Sigmoid colon (tissue), 7 donors: ENCODE measurements around the gene EVL. TPM values are rescaled to one million over a fixed set of nuclear protein-coding genes. Genes with fewer than 3 reads are reported as not detected.
A peak's percentile ranks its signal among the peaks of the same experiment; 100 is the strongest.

Experiments used
- DNase-seq: peaks from one replicate; pipeline ENCODE4 v3.0.0-alpha.2; 2019
- H3K27ac ChIP-seq, 4 donors: fragments of 200-600 bp; sonication (generic); one replicate each; pipeline ENCODE4 v1.5.1; 2016 to 2019; ENCODE audit warnings: mild to moderate bottlenecking in 1 of 4
- H3K27me3 ChIP-seq, 3 donors: fragments of 200-600 bp; sonication (generic); one replicate each; pipeline ENCODE4 v1.5.1; 2019; ENCODE audit warnings: mild to moderate bottlenecking in 1 of 3
- H3K36me3 ChIP-seq, 4 donors: fragments of 200-600 bp; sonication (generic); one replicate each; pipeline ENCODE4 v1.5.1; 2016 to 2019
- H3K4me1 ChIP-seq, 4 donors: fragments of 200-600 bp; sonication (generic); one replicate each; pipeline ENCODE4 v1.5.1; 2017 to 2019
- H3K4me3 ChIP-seq, 4 donors: fragments of 200-600 bp; sonication (generic); one replicate each; pipeline ENCODE4 v1.5.1; 2017 to 2019; ENCODE audit warnings: mild to moderate bottlenecking in 2 of 4, moderate library complexity in 1 of 4
- H3K9me3 ChIP-seq, 4 donors: fragments of 200-600 bp in 3 of 4; sonication (generic) in 3 of 4; one replicate each; pipeline versions ENCODE4 v1.5.1 to v1.6.1; 2013 to 2019
- CTCF ChIP-seq, 4 experiments: fragments of 450-650 bp in 3 of 4; fragments of 200-600 bp in 1 of 4; IDR thresholded peaks; one replicate each; pipeline ENCODE4 v1.5.1; 2016 to 2019; ENCODE audit warnings: antibody characterized with exemption in 4 of 4, mild to moderate bottlenecking in 3 of 4, moderate library complexity in 2 of 4
- EP300 ChIP-seq, 4 donors: sonication (generic); formaldehyde crosslinking; IDR thresholded peaks; one replicate each; pipeline ENCODE4 v1.6.1; 2017; ENCODE audit warnings: antibody characterized with exemption in 4 of 4
- POLR2A ChIP-seq, 2 donors: fragments of 450-650 bp; IDR thresholded peaks; one replicate each; pipeline ENCODE4 v1.6.1; 2016; ENCODE audit warnings: antibody characterized with exemption in 2 of 2, mild to moderate bottlenecking in 2 of 2, moderate library complexity in 2 of 2
- POLR2AphosphoS5 ChIP-seq, 4 donors: sonication (generic); formaldehyde crosslinking; IDR thresholded peaks; one replicate each; pipeline ENCODE4 v1.6.1; 2017; ENCODE audit warnings: antibody characterized with exemption in 4 of 4
- WGBS, 2 donors: extraction: QIAGEN DNeasy Blood & Tissue Kit; methylation state at CpG; one replicate each; pipeline ENCODE4 v1.1.7; 2013; 5-methylcytosine and 5-hydroxymethylcytosine counted together
- intact Hi-C: fragments of 100-400 bp; cut with DNase I; formaldehyde crosslinking; loops from one replicate; pipeline ENCODE4 v1.15.1; 2023
- polyA plus RNA-seq, 3 donors: library from polyadenylated mRNA; stranded (reverse); fragments of 200-250 nt; gene quantifications; one replicate each; pipeline ENCODE4 v1.2.3, GENCODE V29; 2013
- total RNA-seq, 4 donors: library from RNA; depleted of rRNA; stranded (reverse); fragments of >200 nt; gene quantifications; one replicate each; pipeline ENCODE4 v1.1.0, GENCODE V29; 2016
- donor health status: healthy with polysubstance abuse.
- donor health status: Bipolar disorder and iron deficiency.
- donor health status: healthy.

The EVL gene
- total and polyA plus RNA-seq, 7 donors, result 6.5 to 100 (median 27.5) TPM

DNA sequence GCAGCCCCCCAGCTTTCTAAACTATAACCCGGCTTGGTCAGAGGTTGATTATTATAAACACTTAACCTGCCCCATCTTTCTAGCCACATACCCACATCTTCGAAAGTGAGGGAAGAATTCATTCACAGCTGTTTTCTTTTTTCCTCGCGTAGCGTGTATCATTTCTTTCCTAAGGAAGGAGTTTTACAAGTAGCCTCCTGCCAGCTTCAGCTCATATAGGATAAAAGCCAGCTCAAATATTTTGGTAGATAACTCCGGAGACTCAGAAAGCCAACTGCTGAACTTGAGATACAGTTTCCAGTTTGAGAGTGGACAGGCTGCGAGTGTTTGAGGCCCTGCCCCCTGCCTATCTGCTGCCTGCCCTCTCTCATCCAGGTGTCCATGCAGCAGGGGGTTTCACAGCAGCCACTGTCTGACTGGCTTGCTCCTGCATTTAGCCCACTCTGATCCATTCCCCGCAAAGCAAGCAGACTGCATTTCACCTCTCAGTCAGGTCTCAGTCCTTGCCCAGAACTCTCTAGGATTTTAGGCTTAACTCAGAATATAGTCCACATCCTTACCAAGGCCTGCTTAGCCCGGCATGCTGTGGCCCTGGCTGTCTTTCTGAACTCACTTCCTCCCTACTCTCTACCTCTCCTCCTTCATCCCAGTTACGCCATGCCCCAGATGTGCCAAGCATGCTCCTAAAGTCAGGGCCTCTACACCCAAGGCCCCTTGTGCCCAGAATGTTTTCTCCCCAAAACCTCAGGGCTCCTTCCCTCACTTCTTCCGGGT is 46.9 kb downstream of the EVL start:
- no peak for TF ChIP-seq EP300 (IDR thresholded peaks at IDR 0.05)
- TF ChIP-seq CTCF (IDR thresholded peaks at IDR 0.05), result no peak
- 90 to 94% methylated on average over 11 of the region's 11 CpGs for WGBS, 2 donors
- no peak for DNase-seq

DNA sequence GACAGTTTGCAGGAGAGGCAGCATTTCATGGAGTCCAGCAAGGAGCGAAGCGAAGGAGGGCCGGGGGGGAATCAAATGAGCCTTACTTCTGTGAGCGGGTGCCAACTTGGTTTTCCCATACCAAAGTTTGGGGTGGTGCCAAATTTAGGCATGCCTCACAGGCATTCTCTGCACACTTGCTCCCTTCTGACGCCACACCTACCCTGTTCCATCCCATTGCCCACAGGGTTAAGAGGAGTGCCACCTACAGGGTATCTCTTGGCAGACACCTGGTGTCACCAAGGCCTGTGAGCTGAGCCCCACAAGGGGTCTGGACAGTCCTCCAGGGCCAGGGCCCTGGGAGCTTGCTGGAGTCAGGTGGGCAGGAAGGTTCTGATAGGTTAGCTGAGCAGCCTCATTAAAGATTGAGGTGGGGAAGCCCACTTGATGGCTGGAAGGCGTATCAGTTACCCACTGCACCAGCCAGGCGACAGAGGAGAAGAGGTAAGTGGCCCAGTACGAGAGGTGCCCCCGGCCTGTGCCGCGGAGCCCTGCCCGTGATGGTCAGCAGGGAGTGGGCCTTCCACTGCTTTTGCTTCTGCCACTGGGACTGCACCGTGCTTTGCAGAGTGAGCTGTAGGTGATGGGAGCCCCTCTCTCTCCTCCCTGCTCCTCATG is 49.0 kb downstream of the EVL start:
- Histone ChIP-seq H3K9me3 (no peaks in the 10 kb centered on the region), H3K36me3 (no peaks in the 10 kb centered on the region), H3K4me1 (peaks cover 0 to 11% (median 8%) of the 10 kb centered on the region in 4 donors), H3K27ac (no peak overlapping the region), H3K27me3 (no peaks in the 10 kb centered on the region), H3K4me3 (no peak overlapping the region)
- 95 to 96% methylated on average over 13 of the region's 13 CpGs for WGBS, 2 donors
- intact Hi-C loops, result no loop called here
- no peak for DNase-seq
- TF ChIP-seq EP300 (IDR thresholded peaks at IDR 0.05) (no peak), CTCF (IDR thresholded peaks at IDR 0.05) (no peak), POLR2A (IDR thresholded peaks at IDR 0.05) (no peak), POLR2AphosphoS5 (IDR thresholded peaks at IDR 0.05) (no peak)

More for the DNA sequence above, 46.9 kb downstream of the EVL start:
- intact Hi-C loops, result no loop called here
- H3K27me3 ChIP-seq, result no peaks in the 10 kb centered on the region
- peak overlapping the region in 1 of 4 donors; percentile 2 for H3K27ac ChIP-seq
- H3K4me3 ChIP-seq, result no peak overlapping the region
- H3K4me1 ChIP-seq, result peaks cover 0 to 30% (median 20%) of the 10 kb centered on the region in 4 donors
- no peaks in the 10 kb centered on the region for H3K9me3 ChIP-seq
- H3K36me3 ChIP-seq, result no peaks in the 10 kb centered on the region

GRCh38 chr14:100115236-100115635 is 50.0 kb downstream of the EVL start:
- intact Hi-C loops, result no loop called here
- peaks cover 0 to 11% (median 8%) of the 10 kb centered on the region in 4 donors for H3K4me1 ChIP-seq
- WGBS, 2 donors, result 95 to 97% methylated on average over 6 of the region's 6 CpGs
- no peak overlapping the region for H3K4me3 ChIP-seq
- H3K9me3 ChIP-seq, result no peaks in the 10 kb centered on the region
- H3K27me3 ChIP-seq, result no peaks in the 10 kb centered on the region
- no peak overlapping the region for H3K27ac ChIP-seq
- DNase-seq, result no peak
- TF ChIP-seq EP300 (IDR thresholded peaks at IDR 0.05), result no peak
- no peak for TF ChIP-seq POLR2AphosphoS5 (IDR thresholded peaks at IDR 0.05)
- no peak for TF ChIP-seq POLR2A (IDR thresholded peaks at IDR 0.05)
- TF ChIP-seq CTCF (IDR thresholded peaks at IDR 0.05), result no peak
- H3K36me3 ChIP-seq, result no peaks in the 10 kb centered on the region

GRCh38 chr14:100115726-100116125 is 50.5 kb downstream of the EVL start:
- TF ChIP-seq POLR2A (IDR thresholded peaks at IDR 0.05) (no peak), CTCF (IDR thresholded peaks at IDR 0.05) (no peak), POLR2AphosphoS5 (IDR thresholded peaks at IDR 0.05) (no peak), EP300 (IDR thresholded peaks at IDR 0.05) (no peak)

More at GRCh38 chr14:100115726-100116125, 50.5 kb downstream of the EVL start:
- Histone ChIP-seq H3K27me3 (no peaks in the 10 kb centered on the region), H3K4me3 (no peak overlapping the region), H3K4me1 (peaks cover 0 to 11% (median 8%) of the 10 kb centered on the region in 4 donors), H3K9me3 (no peaks in the 10 kb centered on the region), H3K27ac (no peak overlapping the region), H3K36me3 (no peaks in the 10 kb centered on the region)
- 95% methylated on average over 8 of the region's 8 CpGs for WGBS, 2 donors
- no peak for DNase-seq
- intact Hi-C loops, result no loop called here
